ENCODE results near the gene ENTPD2.
A peak's percentile ranks its signal among the peaks of the same experiment; 100 is the strongest.

Gene ENTPD2

GRCh38 chr9:137014166-137014565 is 39.7 kb downstream of the ENTPD2 start:
- DNase-seq, result no peak

GRCh38 chr9:137013571-137013940 is 40.3 kb downstream of the ENTPD2 start:
- no peak for DNase-seq

- DNase-seq, result no peak
Observed at GRCh38 chr9:137012694-137013570, 40.9 kb downstream of the ENTPD2 start.

- DNase-seq, result no peak
Observed at GRCh38 chr9:137011907-137012675, 41.8 kb downstream of the ENTPD2 start.

- no peak for DNase-seq
Observed at GRCh38 chr9:137011156-137011555, 42.7 kb downstream of the ENTPD2 start.

GRCh38 chr9:137009938-137010732 is 43.7 kb downstream of the ENTPD2 start:
- DNase-seq, result no peak

- no peak for DNase-seq
Observed at GRCh38 chr9:137009217-137009616, 44.6 kb downstream of the ENTPD2 start.

- no peak for DNase-seq
Observed at GRCh38 chr9:137008312-137008711, 45.5 kb downstream of the ENTPD2 start.

GRCh38 chr9:137007816-137008270 is 46.0 kb downstream of the ENTPD2 start:
- DNase-seq, result no peak

GRCh38 chr9:137007108-137007815 is 46.6 kb downstream of the ENTPD2 start:
- DNase-seq, result no peak

- no peak for DNase-seq
Observed at GRCh38 chr9:137006116-137007003, 47.5 kb downstream of the ENTPD2 start.

GRCh38 chr9:137004285-137004684 is 49.6 kb downstream of the ENTPD2 start:
- peak; percentile 30 for DNase-seq

GRCh38 chr9:137002646-137003041 is 51.2 kb downstream of the ENTPD2 start:
- DNase-seq, result no peak

GRCh38 chr9:137001857-137002645 is 51.8 kb downstream of the ENTPD2 start:
- DNase-seq, result no peak

GRCh38 chr9:137000177-137000930 is 53.5 kb downstream of the ENTPD2 start:
- peak; percentile 41 for DNase-seq
